Glomerular visceral epithelial cell (primary cell): Measurements from ENCODE around the gene NEURL1.
"Not testable (repeated sequence)": the region's sequence is repeated elsewhere in the genome, so short reads cannot be mapped to it uniquely, and the experiment has no call there.

Experiments
- DNase-seq: peaks from one replicate; pipeline ENCODE4 v3.0.0-alpha.2; 2016; ENCODE audit errors: extremely low spot score

Gene NEURL1

GRCh38 chr10:103493916-103494877 lies 692 bp downstream of the NEURL1 start:
- DNase-seq: peak; percentile 14

DNA sequence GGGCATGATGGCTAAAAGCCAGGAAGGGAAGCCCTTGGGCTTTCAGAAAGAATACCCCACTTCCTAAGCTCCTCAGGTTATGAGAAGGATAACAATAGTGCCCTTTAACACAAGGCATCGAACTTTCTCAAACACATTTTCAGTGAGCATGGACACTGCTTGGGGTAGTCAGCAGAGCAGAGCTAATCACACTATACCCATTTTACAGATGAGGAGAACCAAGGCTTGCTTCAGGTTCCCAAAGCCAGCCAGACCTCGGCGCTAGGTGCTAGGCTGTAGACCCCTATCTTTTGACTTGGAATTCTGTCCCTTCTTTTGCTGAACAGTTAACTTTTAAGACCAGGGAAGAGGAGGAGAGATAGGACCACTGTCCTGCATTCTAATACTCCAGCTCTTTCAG lies 1.8 kb downstream of the NEURL1 start:
- DNase-seq: no peak

GRCh38 chr10:103497161-103497915 lies 3.8 kb downstream of the NEURL1 start:
- DNase-seq: no peak

GRCh38 chr10:103498936-103499638 lies 5.6 kb downstream of the NEURL1 start:
- DNase-seq: no peak

GRCh38 chr10:103499881-103500280 lies 6.4 kb downstream of the NEURL1 start:
- DNase-seq: peak; percentile 59

GRCh38 chr10:103500481-103500880 lies 7.0 kb downstream of the NEURL1 start:
- no peak for DNase-seq

GRCh38 chr10:103501186-103501585 lies 7.7 kb downstream of the NEURL1 start:
- no peak for DNase-seq

GRCh38 chr10:103502849-103503660 lies 9.6 kb downstream of the NEURL1 start:
- DNase-seq: no peak

GRCh38 chr10:103503777-103504176 lies 10.3 kb downstream of the NEURL1 start:
- not testable (repeated sequence) for DNase-seq

- peak; percentile 97 for DNase-seq
These were observed 10.8 kb downstream of the NEURL1 start for GRCh38 chr10:103504181-103504783.

- no peak for DNase-seq
These were observed 12.6 kb downstream of the NEURL1 start for GRCh38 chr10:103506061-103506460.

DNA sequence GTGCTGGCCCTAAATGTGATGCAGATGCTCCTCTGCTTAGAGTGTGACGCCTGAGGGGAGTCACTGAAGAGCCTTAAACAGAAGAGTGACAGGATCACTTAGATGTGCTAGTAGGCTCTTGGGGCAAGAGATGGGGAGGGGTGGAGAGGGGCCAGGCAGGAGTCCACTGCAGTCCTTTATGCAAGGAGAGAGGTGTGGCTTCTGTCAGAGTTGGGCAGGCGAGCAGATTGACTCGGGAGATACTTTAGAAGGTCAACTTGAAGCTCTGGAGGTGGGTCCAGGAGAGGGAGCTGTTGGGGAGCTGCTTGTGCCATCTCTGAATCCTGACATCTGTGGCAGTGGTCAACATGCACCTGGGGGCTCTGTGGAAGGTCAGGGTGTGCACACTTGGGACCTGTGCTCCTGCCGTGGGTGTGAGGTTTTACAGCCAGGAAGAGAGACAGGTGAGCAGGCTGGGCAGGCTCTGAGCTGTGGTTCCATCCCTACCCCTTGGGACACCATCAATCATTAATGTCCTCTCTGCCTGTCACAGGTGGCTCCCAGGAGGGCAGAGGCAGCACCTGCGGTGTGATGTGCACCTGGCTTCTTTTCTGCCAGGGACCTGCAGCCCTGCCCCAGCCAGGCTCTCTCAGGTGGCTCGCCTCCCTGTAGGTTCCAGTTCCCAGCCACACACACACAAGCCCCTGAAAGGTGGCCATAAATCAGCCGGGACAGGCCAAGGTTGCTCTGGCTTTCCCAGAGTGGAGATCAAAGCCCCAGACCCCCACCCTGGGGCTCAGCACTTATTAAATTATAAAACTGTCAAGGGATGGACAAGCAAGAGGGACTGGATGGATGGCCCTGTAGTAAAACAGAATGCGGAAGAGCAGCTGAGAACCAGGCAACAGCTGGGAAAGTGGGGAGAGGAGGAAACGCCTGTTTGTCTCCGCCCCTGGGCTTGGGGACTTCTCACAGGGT lies 14.0 kb downstream of the NEURL1 start:
- DNase-seq: no peak

GRCh38 chr10:103510046-103510685 lies 16.7 kb downstream of the NEURL1 start:
- DNase-seq: no peak

GRCh38 chr10:103510791-103511752 lies 17.6 kb downstream of the NEURL1 start:
- DNase-seq: no peak

- DNase-seq: no peak
These were observed 18.7 kb downstream of the NEURL1 start for GRCh38 chr10:103512166-103512565.

GRCh38 chr10:103512591-103513379 lies 19.3 kb downstream of the NEURL1 start:
- no peak for DNase-seq

DNA sequence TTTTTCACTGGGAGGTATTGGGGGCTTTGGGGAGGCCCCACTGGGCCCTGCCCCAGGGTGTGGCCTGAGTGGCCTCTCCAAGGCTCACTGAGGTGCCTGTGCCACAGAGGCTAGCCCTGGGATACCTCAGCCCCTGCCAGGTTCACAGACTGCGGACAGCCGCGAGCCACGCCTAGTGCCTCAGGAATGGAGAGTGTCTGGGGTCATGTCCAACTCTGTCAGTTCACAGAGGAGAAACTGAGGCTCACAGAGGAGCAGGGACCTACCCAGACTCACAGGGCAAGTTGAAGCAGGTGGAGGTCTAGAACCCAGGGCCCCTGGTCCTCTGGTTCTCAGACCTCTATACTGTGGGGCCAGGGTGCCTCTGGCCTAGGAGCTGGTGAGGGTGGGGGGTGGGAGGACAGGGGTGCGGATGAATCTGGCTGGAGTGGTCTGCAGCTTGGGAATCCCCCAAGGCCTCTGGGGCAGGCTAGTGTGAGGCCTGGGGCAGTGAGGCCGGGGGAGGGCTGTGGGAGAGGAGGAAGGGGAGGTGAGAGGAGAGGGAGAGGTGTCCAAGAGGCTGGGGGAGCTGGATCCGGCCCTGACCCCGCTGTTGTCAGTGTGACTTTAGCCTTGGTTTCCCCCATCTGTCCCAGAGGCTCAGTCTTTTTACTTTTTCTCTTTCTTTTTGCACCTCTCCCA lies 20.0 kb downstream of the NEURL1 start:
- DNase-seq: no peak
